ENCODE results near the gene SMIM12.

DNA sequence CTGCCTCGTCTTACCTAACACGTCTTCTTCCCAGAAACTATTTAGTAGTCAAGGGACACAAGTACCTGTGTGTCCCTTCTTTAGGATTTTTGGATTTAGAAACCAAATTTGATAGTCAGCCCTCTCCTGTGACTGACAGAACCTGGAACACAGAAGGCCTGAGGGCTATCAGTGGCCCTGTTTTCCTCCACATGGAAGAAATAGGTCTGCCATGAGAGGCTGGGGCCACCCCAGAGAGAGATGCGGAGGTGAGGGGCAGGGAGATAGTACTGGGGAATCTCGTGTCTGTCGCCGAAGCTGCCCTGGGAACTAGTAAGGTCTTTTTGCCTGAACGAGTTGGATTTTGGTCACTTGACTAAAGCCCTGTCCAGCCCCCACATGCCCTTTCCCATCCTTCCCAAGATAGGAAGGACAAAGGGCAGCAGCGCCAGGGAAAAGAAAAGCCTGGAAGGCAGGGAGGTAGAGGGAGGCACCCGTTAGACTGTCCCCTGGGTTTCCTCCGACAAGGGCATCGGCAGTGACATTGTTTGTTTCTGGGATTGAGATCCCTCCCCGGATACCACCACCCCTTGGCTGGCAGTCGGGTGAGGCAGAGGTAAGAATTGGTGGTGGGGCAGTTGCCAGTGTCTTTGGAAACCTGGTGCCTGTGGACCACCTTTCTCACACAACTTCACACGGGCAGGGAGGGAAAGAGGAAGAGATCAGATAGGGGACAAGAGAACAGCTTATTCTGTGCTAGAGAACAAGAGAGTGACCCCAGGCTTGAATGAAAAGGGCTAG lies 19.8 kb downstream of the SMIM12 start:
- TF ChIP-seq EZH2 (optimal IDR thresholded peaks at IDR 0.05; ENCODE audit: low read depth, low read length), result no peak
- TF ChIP-seq, protein P1, sequence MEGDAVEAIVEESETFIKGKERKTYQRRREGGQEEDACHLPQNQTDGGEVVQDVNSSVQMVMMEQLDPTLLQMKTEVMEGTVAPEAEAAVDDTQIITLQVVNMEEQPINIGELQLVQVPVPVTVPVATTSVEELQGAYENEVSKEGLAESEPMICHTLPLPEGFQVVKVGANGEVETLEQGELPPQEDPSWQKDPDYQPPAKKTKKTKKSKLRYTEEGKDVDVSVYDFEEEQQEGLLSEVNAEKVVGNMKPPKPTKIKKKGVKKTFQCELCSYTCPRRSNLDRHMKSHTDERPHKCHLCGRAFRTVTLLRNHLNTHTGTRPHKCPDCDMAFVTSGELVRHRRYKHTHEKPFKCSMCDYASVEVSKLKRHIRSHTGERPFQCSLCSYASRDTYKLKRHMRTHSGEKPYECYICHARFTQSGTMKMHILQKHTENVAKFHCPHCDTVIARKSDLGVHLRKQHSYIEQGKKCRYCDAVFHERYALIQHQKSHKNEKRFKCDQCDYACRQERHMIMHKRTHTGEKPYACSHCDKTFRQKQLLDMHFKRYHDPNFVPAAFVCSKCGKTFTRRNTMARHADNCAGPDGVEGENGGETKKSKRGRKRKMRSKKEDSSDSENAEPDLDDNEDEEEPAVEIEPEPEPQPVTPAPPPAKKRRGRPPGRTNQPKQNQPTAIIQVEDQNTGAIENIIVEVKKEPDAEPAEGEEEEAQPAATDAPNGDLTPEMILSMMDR (IDR thresholded peaks at IDR 0.05; ENCODE audit: low read length), result no peak
